Esophagus mucosa (tissue), 1 donor: ENCODE data around the gene TMX4. TPM values are rescaled to one million over a fixed set of nuclear protein-coding genes. Genes with fewer than 3 reads are reported as not detected.
"Not testable (repeated sequence)": the region's sequence is repeated elsewhere in the genome, so short reads cannot be mapped to it uniquely, and the experiment has no call there.

Experiments
- ATAC-seq: fragments of 200-7000 bp; cut with Tn5 transposase; one replicate; pipeline ENCODE4 v1.9.1; 2020
- total RNA-seq: library from RNA; stranded (reverse); gene quantifications from one replicate; pipeline ENCODE4 v1.2.4, GENCODE V29; 2023
- donor health status: DM: yes; HTN: yes; CAD: no.

TMX4 gene
- total RNA-seq = 18.9 TPM

GRCh38 chr20:8019246-8019997, at the start of gene TMX4:
Gene TMX4 (minus strand): TSS chr20:8019761. CDS start chr20:8019613, 148 bp downstream.
- peak; percentile 98 for ATAC-seq

- ATAC-seq = no peak
Observed at GRCh38 chr20:8067082-8067481, 47.5 kb upstream of the TMX4 start.

GRCh38 chr20:8066662-8067061, 47.1 kb upstream of the TMX4 start:
- ATAC-seq = no peak

- no peak for ATAC-seq
Observed at GRCh38 chr20:8065691-8066090, 46.1 kb upstream of the TMX4 start.

- no peak for ATAC-seq
Observed at GRCh38 chr20:8062756-8063155, 43.2 kb upstream of the TMX4 start.

- no peak for ATAC-seq
Observed at GRCh38 chr20:8061861-8062518, 42.4 kb upstream of the TMX4 start.

GRCh38 chr20:8060977-8061376, 41.4 kb upstream of the TMX4 start:
- no peak for ATAC-seq

- ATAC-seq = no peak
Observed at GRCh38 chr20:8057871-8058270, 38.3 kb upstream of the TMX4 start.

GRCh38 chr20:8055096-8055495, 35.5 kb upstream of the TMX4 start:
- no peak for ATAC-seq

- ATAC-seq = no peak
Observed at GRCh38 chr20:8050157-8050837, 30.7 kb upstream of the TMX4 start.

- ATAC-seq = no peak
Observed at GRCh38 chr20:8049310-8049709, 29.7 kb upstream of the TMX4 start.

GRCh38 chr20:8045946-8046345, 26.4 kb upstream of the TMX4 start:
- ATAC-seq = no peak

GRCh38 chr20:8043687-8044282, 24.2 kb upstream of the TMX4 start:
- peak; percentile 70 for ATAC-seq

GRCh38 chr20:8039042-8039441, 19.5 kb upstream of the TMX4 start:
- no peak for ATAC-seq

GRCh38 chr20:8036771-8037170, 17.2 kb upstream of the TMX4 start:
- no peak for ATAC-seq

- no peak for ATAC-seq
Observed at GRCh38 chr20:8033151-8033841, 13.7 kb upstream of the TMX4 start.

- no peak for ATAC-seq
Observed at GRCh38 chr20:8032499-8032898, 12.9 kb upstream of the TMX4 start.

- ATAC-seq = not testable (repeated sequence)
Observed at GRCh38 chr20:8031539-8031938, 12.0 kb upstream of the TMX4 start.

GRCh38 chr20:8021541-8022269, 2.1 kb upstream of the TMX4 start:
- ATAC-seq = no peak

- ATAC-seq = peak; percentile 3
Observed at GRCh38 chr20:8020314-8021079, 936 bp upstream of the TMX4 start.

- ATAC-seq = no peak
Observed at GRCh38 chr20:8019998-8020247, 362 bp upstream of the TMX4 start.

- ATAC-seq = peak; percentile 67
Observed at GRCh38 chr20:8018958-8019245, 659 bp downstream of the TMX4 start.
